Liver (tissue), 3 donors: Measurements from ENCODE around the gene TM9SF1.

Source experiments
- EGR1 ChIP-seq, 2 donors: IDR thresholded peaks; 2 replicates each; pipeline ENCODE4 v1.6.1; 2016 to 2018; ENCODE audit warnings: antibody characterized with exemption in 2 of 2, low read depth in 2 of 2
- GABPA ChIP-seq, 2 donors: IDR thresholded peaks in 1 of 2; conservative IDR thresholded peaks in 1 of 2; 2 replicates each; pipeline ENCODE4 v1.6.1; 2016; ENCODE audit warnings: antibody characterized with exemption in 2 of 2, mild to moderate bottlenecking in 1 of 2, moderate library complexity in 1 of 2
- RAD21 ChIP-seq, 2 donors: IDR thresholded peaks; 2 replicates each; pipeline ENCODE4 v1.6.1; 2016; ENCODE audit warnings: antibody characterized with exemption in 2 of 2, mild to moderate bottlenecking in 2 of 2
- RXRA ChIP-seq, 2 donors: IDR thresholded peaks; 2 replicates each; pipeline ENCODE4 v1.6.1; 2017 to 2018; ENCODE audit warnings: antibody characterized with exemption in 2 of 2, mild to moderate bottlenecking in 1 of 2
- SP1 ChIP-seq: IDR thresholded peaks from 2 replicates; pipeline ENCODE4 v1.6.1; 2018; ENCODE audit warnings: antibody characterized with exemption, mild to moderate bottlenecking
- TAF1 ChIP-seq: conservative IDR thresholded peaks from 2 replicates; pipeline ENCODE4 v1.6.1; 2016; ENCODE audit warnings: antibody characterized with exemption, mild to moderate bottlenecking
- YY1 ChIP-seq: IDR thresholded peaks from 2 replicates; pipeline ENCODE4 v1.6.1; 2016; ENCODE audit warnings: antibody characterized with exemption, mild to moderate bottlenecking
- TF ChIP-seq, protein P1 (sequence below): fragments of 150-350 bp; IDR thresholded peaks from 2 replicates; pipeline ENCODE4 v1.5.1; 2017; ENCODE audit warnings: improper control_type of control experiment, low read depth, low read length; ENCODE audit not compliant: missing input control
- TF ChIP-seq, protein P2 (sequence below): IDR thresholded peaks from 2 replicates; pipeline ENCODE4 v1.6.1; 2016; ENCODE audit warnings: antibody characterized with exemption
- TF ChIP-seq, protein P3 (sequence below): IDR thresholded peaks from 2 replicates; pipeline ENCODE4 v1.6.1; 2016; ENCODE audit warnings: antibody characterized with exemption
- TF ChIP-seq, protein P4 (sequence below): IDR thresholded peaks from 2 replicates; pipeline ENCODE4 v1.6.1; 2016; ENCODE audit warnings: antibody characterized with exemption
- TF ChIP-seq, protein P5 (sequence below): IDR thresholded peaks from 2 replicates; pipeline ENCODE4 v1.6.1; 2016; ENCODE audit warnings: antibody characterized with exemption, mild to moderate bottlenecking
- donor health status: healthy.
- donor health status: healthy.

DNA sequence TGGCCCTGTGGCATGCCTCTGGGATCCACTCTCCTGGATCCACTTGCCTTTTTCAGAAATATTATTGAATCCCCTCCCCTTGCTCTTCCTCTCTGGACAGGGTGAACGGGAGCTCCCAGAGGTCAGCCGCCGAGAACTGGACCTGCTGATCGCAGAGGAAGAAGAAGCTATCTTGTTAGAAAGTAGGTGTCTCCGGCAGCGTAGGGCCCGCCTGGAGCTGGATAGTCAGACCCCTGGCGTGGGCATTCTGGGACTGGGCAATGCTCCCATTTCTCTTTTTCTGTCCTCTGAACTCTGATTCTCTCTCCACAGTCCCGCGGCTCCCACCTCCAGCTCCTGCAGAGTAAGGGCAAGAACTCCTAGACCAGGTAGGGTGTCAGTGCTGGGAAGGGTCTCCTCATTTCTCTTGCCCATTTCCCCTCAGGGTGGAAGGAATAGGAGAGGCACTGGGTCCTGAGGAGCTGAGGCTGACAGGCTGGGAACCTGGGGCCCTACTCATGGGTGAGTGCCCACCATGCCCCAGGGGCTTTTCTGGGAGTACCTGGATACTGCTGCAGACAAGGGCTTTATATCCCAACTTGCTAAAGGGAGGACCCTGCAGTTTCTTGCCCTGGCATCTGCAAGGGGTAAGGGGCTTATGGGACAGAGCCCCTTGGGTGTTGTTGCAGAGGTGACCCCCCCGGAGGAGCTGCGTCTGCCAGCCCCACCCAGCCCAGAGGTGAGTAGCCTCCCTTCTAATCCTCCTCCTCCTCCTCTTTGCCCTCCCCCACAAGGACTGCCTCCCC, 18.0 kb downstream of the TM9SF1 start:
- TF ChIP-seq, protein P1, sequence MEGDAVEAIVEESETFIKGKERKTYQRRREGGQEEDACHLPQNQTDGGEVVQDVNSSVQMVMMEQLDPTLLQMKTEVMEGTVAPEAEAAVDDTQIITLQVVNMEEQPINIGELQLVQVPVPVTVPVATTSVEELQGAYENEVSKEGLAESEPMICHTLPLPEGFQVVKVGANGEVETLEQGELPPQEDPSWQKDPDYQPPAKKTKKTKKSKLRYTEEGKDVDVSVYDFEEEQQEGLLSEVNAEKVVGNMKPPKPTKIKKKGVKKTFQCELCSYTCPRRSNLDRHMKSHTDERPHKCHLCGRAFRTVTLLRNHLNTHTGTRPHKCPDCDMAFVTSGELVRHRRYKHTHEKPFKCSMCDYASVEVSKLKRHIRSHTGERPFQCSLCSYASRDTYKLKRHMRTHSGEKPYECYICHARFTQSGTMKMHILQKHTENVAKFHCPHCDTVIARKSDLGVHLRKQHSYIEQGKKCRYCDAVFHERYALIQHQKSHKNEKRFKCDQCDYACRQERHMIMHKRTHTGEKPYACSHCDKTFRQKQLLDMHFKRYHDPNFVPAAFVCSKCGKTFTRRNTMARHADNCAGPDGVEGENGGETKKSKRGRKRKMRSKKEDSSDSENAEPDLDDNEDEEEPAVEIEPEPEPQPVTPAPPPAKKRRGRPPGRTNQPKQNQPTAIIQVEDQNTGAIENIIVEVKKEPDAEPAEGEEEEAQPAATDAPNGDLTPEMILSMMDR: no peak
- TF ChIP-seq, protein P2, sequence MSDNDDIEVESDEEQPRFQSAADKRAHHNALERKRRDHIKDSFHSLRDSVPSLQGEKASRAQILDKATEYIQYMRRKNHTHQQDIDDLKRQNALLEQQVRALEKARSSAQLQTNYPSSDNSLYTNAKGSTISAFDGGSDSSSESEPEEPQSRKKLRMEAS: no peak
- TF ChIP-seq YY1 (no peak), GABPA (IDR thresholded peaks at IDR 0.05 in 1 of 2, conservative IDR thresholded peaks at IDR 0.05 in 1 of 2) (no peak), EGR1 (IDR thresholded peaks at IDR 0.05; ENCODE audit: low read depth in 2 of 2) (no peak), RAD21 (IDR thresholded peaks at IDR 0.05) (no peak), RXRA (IDR thresholded peaks at IDR 0.05) (no peak), SP1 (no peak), TAF1 (no peak)
- TF ChIP-seq, protein P3, sequence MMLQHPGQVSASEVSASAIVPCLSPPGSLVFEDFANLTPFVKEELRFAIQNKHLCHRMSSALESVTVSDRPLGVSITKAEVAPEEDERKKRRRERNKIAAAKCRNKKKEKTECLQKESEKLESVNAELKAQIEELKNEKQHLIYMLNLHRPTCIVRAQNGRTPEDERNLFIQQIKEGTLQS: no peak
- TF ChIP-seq, protein P4, sequence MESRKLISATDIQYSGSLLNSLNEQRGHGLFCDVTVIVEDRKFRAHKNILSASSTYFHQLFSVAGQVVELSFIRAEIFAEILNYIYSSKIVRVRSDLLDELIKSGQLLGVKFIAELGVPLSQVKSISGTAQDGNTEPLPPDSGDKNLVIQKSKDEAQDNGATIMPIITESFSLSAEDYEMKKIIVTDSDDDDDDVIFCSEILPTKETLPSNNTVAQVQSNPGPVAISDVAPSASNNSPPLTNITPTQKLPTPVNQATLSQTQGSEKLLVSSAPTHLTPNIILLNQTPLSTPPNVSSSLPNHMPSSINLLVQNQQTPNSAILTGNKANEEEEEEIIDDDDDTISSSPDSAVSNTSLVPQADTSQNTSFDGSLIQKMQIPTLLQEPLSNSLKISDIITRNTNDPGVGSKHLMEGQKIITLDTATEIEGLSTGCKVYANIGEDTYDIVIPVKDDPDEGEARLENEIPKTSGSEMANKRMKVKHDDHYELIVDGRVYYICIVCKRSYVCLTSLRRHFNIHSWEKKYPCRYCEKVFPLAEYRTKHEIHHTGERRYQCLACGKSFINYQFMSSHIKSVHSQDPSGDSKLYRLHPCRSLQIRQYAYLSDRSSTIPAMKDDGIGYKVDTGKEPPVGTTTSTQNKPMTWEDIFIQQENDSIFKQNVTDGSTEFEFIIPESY: no peak
- TF ChIP-seq, protein P5, sequence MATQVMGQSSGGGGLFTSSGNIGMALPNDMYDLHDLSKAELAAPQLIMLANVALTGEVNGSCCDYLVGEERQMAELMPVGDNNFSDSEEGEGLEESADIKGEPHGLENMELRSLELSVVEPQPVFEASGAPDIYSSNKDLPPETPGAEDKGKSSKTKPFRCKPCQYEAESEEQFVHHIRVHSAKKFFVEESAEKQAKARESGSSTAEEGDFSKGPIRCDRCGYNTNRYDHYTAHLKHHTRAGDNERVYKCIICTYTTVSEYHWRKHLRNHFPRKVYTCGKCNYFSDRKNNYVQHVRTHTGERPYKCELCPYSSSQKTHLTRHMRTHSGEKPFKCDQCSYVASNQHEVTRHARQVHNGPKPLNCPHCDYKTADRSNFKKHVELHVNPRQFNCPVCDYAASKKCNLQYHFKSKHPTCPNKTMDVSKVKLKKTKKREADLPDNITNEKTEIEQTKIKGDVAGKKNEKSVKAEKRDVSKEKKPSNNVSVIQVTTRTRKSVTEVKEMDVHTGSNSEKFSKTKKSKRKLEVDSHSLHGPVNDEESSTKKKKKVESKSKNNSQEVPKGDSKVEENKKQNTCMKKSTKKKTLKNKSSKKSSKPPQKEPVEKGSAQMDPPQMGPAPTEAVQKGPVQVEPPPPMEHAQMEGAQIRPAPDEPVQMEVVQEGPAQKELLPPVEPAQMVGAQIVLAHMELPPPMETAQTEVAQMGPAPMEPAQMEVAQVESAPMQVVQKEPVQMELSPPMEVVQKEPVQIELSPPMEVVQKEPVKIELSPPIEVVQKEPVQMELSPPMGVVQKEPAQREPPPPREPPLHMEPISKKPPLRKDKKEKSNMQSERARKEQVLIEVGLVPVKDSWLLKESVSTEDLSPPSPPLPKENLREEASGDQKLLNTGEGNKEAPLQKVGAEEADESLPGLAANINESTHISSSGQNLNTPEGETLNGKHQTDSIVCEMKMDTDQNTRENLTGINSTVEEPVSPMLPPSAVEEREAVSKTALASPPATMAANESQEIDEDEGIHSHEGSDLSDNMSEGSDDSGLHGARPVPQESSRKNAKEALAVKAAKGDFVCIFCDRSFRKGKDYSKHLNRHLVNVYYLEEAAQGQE: no peak
